Measurements from ENCODE around the gene LRRC39. TPM values are rescaled to one million over a fixed set of nuclear protein-coding genes. Genes with fewer than 3 reads are reported as not detected.

Gene LRRC39
- total RNA-seq, 1 experiment from 2014 or later: 0.67 TPM

GRCh38 chr1:100152271-100152670, 25.8 kb downstream of the LRRC39 start:
- intact Hi-C loops (cut with micrococcal nuclease; ENCODE audit: unreplicated experiment): no loop called here
- no peak for DNase-seq (ENCODE audit: low spot score)
- TF ChIP-seq EZH2 (IDR thresholded peaks at IDR 0.05; ENCODE audit: borderline replicate concordance, low read depth, low read length, poor library complexity, severe bottlenecking): no peak
- TF ChIP-seq CTCF (conservative IDR thresholded peaks at IDR 0.05; ENCODE audit: low read depth, low read length): no peak
- CTCF ChIA-PET: no interaction called here
- Histone ChIP-seq H3K27me3 (replicated peaks; ENCODE audit: insufficient read depth, low read depth, low read length, poor library complexity) (no peaks in the 10 kb centered on the region), H3K27ac (ENCODE audit: low read depth, low read length, poor library complexity, severe bottlenecking) (no peak overlapping the region), H3K4me3 (ENCODE audit: low read depth, low read length, poor library complexity, severe bottlenecking) (no peak overlapping the region), H3K36me3 (ENCODE audit: insufficient read depth, low read length, poor library complexity, severe bottlenecking) (peaks cover 19% of the 10 kb centered on the region), H3K4me1 (ENCODE audit: insufficient read depth, low read length, poor library complexity, severe bottlenecking) (no peaks in the 10 kb centered on the region), H3K9me3 (ENCODE audit: low read depth, low read length, poor library complexity, severe bottlenecking) (no peaks in the 10 kb centered on the region)
- no TSS peak for BruUV-seq (replicated peaks)
- POLR2A ChIA-PET (ENCODE audit: low non-redundant PET): no interaction called here

- POLR2A ChIA-PET (ENCODE audit: low non-redundant PET): no interaction called here
- TF ChIP-seq CTCF (conservative IDR thresholded peaks at IDR 0.05; ENCODE audit: low read depth, low read length) (no peak), EZH2 (IDR thresholded peaks at IDR 0.05; ENCODE audit: borderline replicate concordance, low read depth, low read length, poor library complexity, severe bottlenecking) (no peak)
- CTCF ChIA-PET: no interaction called here
- no peaks in the 10 kb centered on the region for H3K9me3 ChIP-seq (ENCODE audit: low read depth, low read length, poor library complexity, severe bottlenecking)
- peaks cover 25% of the 10 kb centered on the region for H3K36me3 ChIP-seq (ENCODE audit: insufficient read depth, low read length, poor library complexity, severe bottlenecking)
- no peak for DNase-seq (ENCODE audit: low spot score)
- H3K27ac ChIP-seq (ENCODE audit: low read depth, low read length, poor library complexity, severe bottlenecking): no peak overlapping the region
- H3K4me3 ChIP-seq (ENCODE audit: low read depth, low read length, poor library complexity, severe bottlenecking): no peak overlapping the region
- H3K27me3 ChIP-seq (replicated peaks; ENCODE audit: insufficient read depth, low read depth, low read length, poor library complexity): no peaks in the 10 kb centered on the region
- intact Hi-C loops (cut with micrococcal nuclease; ENCODE audit: unreplicated experiment): no loop called here
- no TSS peak for BruUV-seq (replicated peaks)
- no peaks in the 10 kb centered on the region for H3K4me1 ChIP-seq (ENCODE audit: insufficient read depth, low read length, poor library complexity, severe bottlenecking)
These were observed 26.4 kb downstream of the LRRC39 start for GRCh38 chr1:100151679-100152078.

- Histone ChIP-seq H3K27me3 (replicated peaks; ENCODE audit: insufficient read depth, low read depth, low read length, poor library complexity) (no peaks in the 10 kb centered on the region), H3K9me3 (ENCODE audit: low read depth, low read length, poor library complexity, severe bottlenecking) (no peaks in the 10 kb centered on the region), H3K27ac (ENCODE audit: low read depth, low read length, poor library complexity, severe bottlenecking) (no peak overlapping the region), H3K36me3 (ENCODE audit: insufficient read depth, low read length, poor library complexity, severe bottlenecking) (peaks cover 52% of the 10 kb centered on the region), H3K4me1 (ENCODE audit: insufficient read depth, low read length, poor library complexity, severe bottlenecking) (no peaks in the 10 kb centered on the region), H3K4me3 (ENCODE audit: low read depth, low read length, poor library complexity, severe bottlenecking) (no peak overlapping the region)
- no peak for DNase-seq (ENCODE audit: low spot score)
- ChIA-PET CTCF (no interaction called here), POLR2A (ENCODE audit: low non-redundant PET) (no interaction called here)
- TF ChIP-seq EZH2 (IDR thresholded peaks at IDR 0.05; ENCODE audit: borderline replicate concordance, low read depth, low read length, poor library complexity, severe bottlenecking) (no peak), CTCF (conservative IDR thresholded peaks at IDR 0.05; ENCODE audit: low read depth, low read length) (no peak)
- no TSS peak for BruUV-seq (replicated peaks)
- intact Hi-C loops (cut with micrococcal nuclease; ENCODE audit: unreplicated experiment): no loop called here
These were observed 30.2 kb downstream of the LRRC39 start for GRCh38 chr1:100147875-100148274.
